ENCODE results near the gene XCR1. TPM values are rescaled to one million over a fixed set of nuclear protein-coding genes. Genes with fewer than 3 reads are reported as not detected.

Gene XCR1
- total RNA-seq, 2 experiments from 2014 or later = not detected

- no peak for DNase-seq
- no peaks in the 10 kb centered on the region for H3K9me3 Mint-ChIP-seq
- H3K27ac Mint-ChIP-seq = peak overlapping the region; percentile 89
- POLR2A ChIA-PET = interaction anchor here (0.8 to 11.4 kb wide), 4 partner anchors 9 to 396 kb away, joined by 3 to 177 read pairs (median 4); partner anchors contain the start of genes CCR5 and FYCO1
- H3K36me3 Mint-ChIP-seq (ENCODE audit: low read depth) = peaks cover 86% of the 10 kb centered on the region
- CTCF ChIA-PET = interaction anchor here (5.1 kb wide), 1 partner anchor 9 kb away, joined by 20 read pairs; no protein-coding TSS in a partner anchor
- no peak overlapping the region for H3K4me3 Mint-ChIP-seq
- H3K27me3 Mint-ChIP-seq = no peaks in the 10 kb centered on the region
- peaks cover 86% of the 10 kb centered on the region for H3K4me1 Mint-ChIP-seq
Observed at GRCh38 chr3:45974686-45975085, 52.6 kb downstream of the XCR1 start.

- H3K36me3 Mint-ChIP-seq (ENCODE audit: low read depth) = peaks cover 84% of the 10 kb centered on the region
- DNase-seq = no peak
- no peaks in the 10 kb centered on the region for H3K9me3 Mint-ChIP-seq
- peak overlapping the region; percentile 72 for H3K27ac Mint-ChIP-seq
- H3K27me3 Mint-ChIP-seq = no peaks in the 10 kb centered on the region
- H3K4me3 Mint-ChIP-seq = no peak overlapping the region
- H3K4me1 Mint-ChIP-seq = peaks cover 83% of the 10 kb centered on the region
- POLR2A ChIA-PET = interaction anchor here (0.9 to 1.9 kb wide), 10 partner anchors 7 to 313 kb away, joined by 3 to 12 read pairs (median 4); partner anchors contain the start of gene CXCR6
- CTCF ChIA-PET = interaction anchor here (1.7 kb wide), 1 partner anchor 34 kb away, joined by 6 read pairs; no protein-coding TSS in a partner anchor
Observed at GRCh38 chr3:45972534-45973402, 54.5 kb downstream of the XCR1 start.

GRCh38 chr3:45969953-45970352, 57.3 kb downstream of the XCR1 start:
- Mint-ChIP-seq H3K27me3 (no peaks in the 10 kb centered on the region), H3K4me3 (no peak overlapping the region), H3K9me3 (no peaks in the 10 kb centered on the region), H3K27ac (no peak overlapping the region), H3K36me3 (ENCODE audit: low read depth) (peaks cover 88% of the 10 kb centered on the region), H3K4me1 (peaks cover 84% of the 10 kb centered on the region)
- ChIA-PET CTCF (no interaction called here), POLR2A (interaction anchor here (1.2 to 10.4 kb wide), 3 partner anchors 9 to 27 kb away, joined by 3 to 119 read pairs (median 76); partner anchors contain the start of gene FYCO1)
- DNase-seq = no peak

- Mint-ChIP-seq H3K27ac (no peak overlapping the region), H3K4me3 (no peak overlapping the region), H3K36me3 (ENCODE audit: low read depth) (peaks cover 88% of the 10 kb centered on the region), H3K27me3 (no peaks in the 10 kb centered on the region), H3K9me3 (no peaks in the 10 kb centered on the region), H3K4me1 (peaks cover 85% of the 10 kb centered on the region)
- ChIA-PET CTCF (interaction anchor here (1.3 to 6.1 kb wide), 3 partner anchors 18 to 110 kb away, joined by 3 to 52 read pairs (median 3); no protein-coding TSS in a partner anchor), POLR2A (interaction anchor here (0.6 to 10.4 kb wide), 5 partner anchors 10 to 116 kb away, joined by 3 to 119 read pairs (median 10); partner anchors contain the start of gene FYCO1)
- DNase-seq = no peak
Observed at GRCh38 chr3:45969116-45969515, 58.2 kb downstream of the XCR1 start.

- CTCF ChIA-PET = interaction anchor here (1.3 to 6.1 kb wide), 3 partner anchors 18 to 110 kb away, joined by 3 to 52 read pairs (median 3); no protein-coding TSS in a partner anchor
- Mint-ChIP-seq H3K36me3 (ENCODE audit: low read depth) (peaks cover 91% of the 10 kb centered on the region), H3K9me3 (no peaks in the 10 kb centered on the region), H3K27me3 (no peaks in the 10 kb centered on the region), H3K4me3 (no peak overlapping the region), H3K4me1 (peaks cover 88% of the 10 kb centered on the region), H3K27ac (no peak overlapping the region)
- no peak for DNase-seq
- POLR2A ChIA-PET = interaction anchor here (0.6 to 10.4 kb wide), 6 partner anchors 10 to 116 kb away, joined by 3 to 119 read pairs (median 7); partner anchors contain the start of gene FYCO1
Observed at GRCh38 chr3:45968706-45969105, 58.6 kb downstream of the XCR1 start.

GRCh38 chr3:45968149-45968548, 59.1 kb downstream of the XCR1 start:
- Mint-ChIP-seq H3K4me1 (peaks cover 88% of the 10 kb centered on the region), H3K4me3 (no peak overlapping the region), H3K36me3 (ENCODE audit: low read depth) (peaks cover 91% of the 10 kb centered on the region)

GRCh38 chr3:45967724-45968123, 59.6 kb downstream of the XCR1 start:
- H3K36me3 Mint-ChIP-seq (ENCODE audit: low read depth) = peaks cover 91% of the 10 kb centered on the region
- ChIA-PET POLR2A (interaction anchor here (1.6 to 10.4 kb wide), 4 partner anchors 9 to 27 kb away, joined by 6 to 119 read pairs (median 43); partner anchors contain the start of gene FYCO1), CTCF (interaction anchor here (0.5 to 6.1 kb wide), 4 partner anchors 17 to 459 kb away, joined by 3 to 52 read pairs (median 6); no protein-coding TSS in a partner anchor)
- no peak for DNase-seq
- H3K4me1 Mint-ChIP-seq = peaks cover 88% of the 10 kb centered on the region
- H3K4me3 Mint-ChIP-seq = no peak overlapping the region
- H3K27me3 Mint-ChIP-seq = no peaks in the 10 kb centered on the region
- H3K27ac Mint-ChIP-seq = peak overlapping the region; percentile 23
- H3K9me3 Mint-ChIP-seq = no peaks in the 10 kb centered on the region

More at GRCh38 chr3:45968149-45968548, 59.1 kb downstream of the XCR1 start:
- no peaks in the 10 kb centered on the region for H3K27me3 Mint-ChIP-seq
- ChIA-PET POLR2A (interaction anchor here (0.7 to 10.4 kb wide), 6 partner anchors 10 to 101 kb away, joined by 3 to 119 read pairs (median 8); partner anchors contain the start of gene FYCO1), CTCF (interaction anchor here (0.5 to 6.1 kb wide), 4 partner anchors 17 to 459 kb away, joined by 3 to 52 read pairs (median 6); no protein-coding TSS in a partner anchor)
- H3K9me3 Mint-ChIP-seq = no peaks in the 10 kb centered on the region
- no peak overlapping the region for H3K27ac Mint-ChIP-seq
- DNase-seq = no peak

Other genes starting within 250 kb of the XCR1 start
- not detected for gene SLC6A20, start 230.9 kb downstream of the XCR1 start, total RNA-seq
- gene LZTFL1, start 185.4 kb downstream of the XCR1 start, total RNA-seq = 1 to 10 TPM; 7.9 to 8.4 TPM
- gene CCR9, start 140.9 kb downstream of the XCR1 start, total RNA-seq = under 1 TPM; 0.28 TPM
- 10 to 100 TPM; 53.8 to 58.8 TPM for gene CXCR6, start 84.0 kb downstream of the XCR1 start, total RNA-seq
- gene FYCO1, start 31.7 kb downstream of the XCR1 start, total RNA-seq = 10 to 100 TPM; 21.7 to 22.6 TPM
- 10 to 100 TPM; 20.0 to 20.7 TPM for gene CCR1, start 180.8 kb upstream of the XCR1 start, total RNA-seq
- gene CCR3, start 215.0 kb upstream of the XCR1 start, total RNA-seq = 1 to 10 TPM; 1.2 to 1.9 TPM